Hepatocyte (in vitro differentiated cells): ENCODE measurements around the gene SORCS3. TPM values are rescaled to one million over a fixed set of nuclear protein-coding genes. Genes with fewer than 3 reads are reported as not detected.

Experiments used
- DNase-seq: peaks from one replicate; pipeline ENCODE4 v3.0.0-alpha.2; 2016; ENCODE audit warnings: low spot score
- H2AFZ ChIP-seq: fragments of 200-600 bp; sonication (generic); 2 replicates; pipeline ENCODE4 v1.6.0; 2016; ENCODE audit warnings: antibody characterized with exemption, mild to moderate bottlenecking
- H3K27ac ChIP-seq: fragments of 200-600 bp; sonication (generic); 2 replicates; pipeline ENCODE4 v1.5.1; 2016; ENCODE audit warnings: mild to moderate bottlenecking
- H3K27me3 ChIP-seq: fragments of 200-600 bp; sonication (generic); 2 replicates; pipeline ENCODE4 v1.6.1; 2016
- H3K36me3 ChIP-seq: fragments of 200-600 bp; sonication (generic); replicated peaks from 2 replicates; pipeline ENCODE4 v1.5.1; 2016; ENCODE audit warnings: low read depth; ENCODE audit not compliant: insufficient read depth
- H3K4me1 ChIP-seq: fragments of 200-600 bp; sonication (generic); 2 replicates; pipeline ENCODE4 v1.5.1; 2016; ENCODE audit warnings: mild to moderate bottlenecking, moderate library complexity; ENCODE audit not compliant: insufficient read depth
- H3K4me2 ChIP-seq: fragments of 200-600 bp; sonication (generic); 2 replicates; pipeline ENCODE4 v1.6.0; 2016
- H3K4me3 ChIP-seq: fragments of 200-600 bp; sonication (generic); 2 replicates; pipeline ENCODE4 v1.5.1; 2016; ENCODE audit warnings: mild to moderate bottlenecking
- H3K79me2 ChIP-seq: fragments of 200-600 bp; sonication (generic); 2 replicates; pipeline ENCODE4 v1.6.0; 2017; ENCODE audit warnings: mild to moderate bottlenecking
- H3K9me2 ChIP-seq: fragments of 200-600 bp; sonication (generic); replicated peaks from 2 replicates; pipeline ENCODE4 v1.6.0; 2017; ENCODE audit warnings: mild to moderate bottlenecking; ENCODE audit not compliant: insufficient read depth
- H3K9me3 ChIP-seq: fragments of 200-600 bp; sonication (generic); 2 replicates; pipeline ENCODE4 v1.5.1; 2016; ENCODE audit warnings: low read depth, mild to moderate bottlenecking
- H4K20me1 ChIP-seq: fragments of 200-600 bp; sonication (generic); 2 replicates; pipeline ENCODE4 v1.6.0; 2016; ENCODE audit warnings: mild to moderate bottlenecking; ENCODE audit not compliant: insufficient read depth, poor library complexity, severe bottlenecking
- EZH2 ChIP-seq: fragments of 200-600 bp; sonication (generic); IDR thresholded peaks from 2 replicates; pipeline ENCODE4 v1.6.1; 2016; ENCODE audit warnings: antibody characterized with exemption, mild to moderate bottlenecking, borderline replicate concordance
- EZH2phosphoT487 ChIP-seq: fragments of 200-600 bp; sonication (generic); IDR thresholded peaks from one replicate; pipeline ENCODE4 v1.6.1; 2018; ENCODE audit warnings: antibody characterized with exemption, mild to moderate bottlenecking, low read depth, moderate library complexity; ENCODE audit not compliant: unreplicated experiment, severe bottlenecking
- WGBS: methylation state at CpG from one replicate; pipeline ENCODE4 v1.1.6; 2016; ENCODE audit warnings: low lambda C conversion rate; ENCODE audit errors: missing lambda C conversion rate; 5-methylcytosine and 5-hydroxymethylcytosine counted together
- polyA plus RNA-seq: library from polyadenylated mRNA; unstranded; fragments of >200 nt; fragmentation: Nextera tagmentation; extraction: Ambion mirVana; gene quantifications from 2 replicates; pipeline ENCODE4 v1.2.1, GENCODE V29; 2016
- total RNA-seq: library from RNA; depleted of rRNA; stranded (reverse); fragments of >200 nt; gene quantifications from 2 replicates; pipeline ENCODE4 v1.2.3, GENCODE V29; 2014
- TF ChIP-seq, protein P1 (sequence below): fragments of 200-600 bp; sonication (generic); IDR thresholded peaks from 2 replicates; pipeline ENCODE4 v1.5.1; 2016; ENCODE audit warnings: antibody characterized with exemption, mild to moderate bottlenecking; ENCODE audit not compliant: poor library complexity

SORCS3 gene
- total and polyA plus RNA-seq, 2 experiments from 2014 or later: 0.59 to 0.80 TPM

GRCh38 chr10:104804880-104805279 lies 163.8 kb downstream of the SORCS3 start:
- H2AFZ ChIP-seq: no peak overlapping the region
- H3K4me2 ChIP-seq: no peak overlapping the region
- H4K20me1 ChIP-seq: no peaks in the 10 kb centered on the region
- 79% methylated on average over 1 of the region's 1 CpG for WGBS
- H3K4me1 ChIP-seq: no peaks in the 10 kb centered on the region
- H3K9me2 ChIP-seq: no peaks in the 10 kb centered on the region
- no peak for DNase-seq
- no peaks in the 10 kb centered on the region for H3K79me2 ChIP-seq
- H3K27ac ChIP-seq: no peak overlapping the region
- TF ChIP-seq, protein P1, sequence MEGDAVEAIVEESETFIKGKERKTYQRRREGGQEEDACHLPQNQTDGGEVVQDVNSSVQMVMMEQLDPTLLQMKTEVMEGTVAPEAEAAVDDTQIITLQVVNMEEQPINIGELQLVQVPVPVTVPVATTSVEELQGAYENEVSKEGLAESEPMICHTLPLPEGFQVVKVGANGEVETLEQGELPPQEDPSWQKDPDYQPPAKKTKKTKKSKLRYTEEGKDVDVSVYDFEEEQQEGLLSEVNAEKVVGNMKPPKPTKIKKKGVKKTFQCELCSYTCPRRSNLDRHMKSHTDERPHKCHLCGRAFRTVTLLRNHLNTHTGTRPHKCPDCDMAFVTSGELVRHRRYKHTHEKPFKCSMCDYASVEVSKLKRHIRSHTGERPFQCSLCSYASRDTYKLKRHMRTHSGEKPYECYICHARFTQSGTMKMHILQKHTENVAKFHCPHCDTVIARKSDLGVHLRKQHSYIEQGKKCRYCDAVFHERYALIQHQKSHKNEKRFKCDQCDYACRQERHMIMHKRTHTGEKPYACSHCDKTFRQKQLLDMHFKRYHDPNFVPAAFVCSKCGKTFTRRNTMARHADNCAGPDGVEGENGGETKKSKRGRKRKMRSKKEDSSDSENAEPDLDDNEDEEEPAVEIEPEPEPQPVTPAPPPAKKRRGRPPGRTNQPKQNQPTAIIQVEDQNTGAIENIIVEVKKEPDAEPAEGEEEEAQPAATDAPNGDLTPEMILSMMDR: no peak
- TF ChIP-seq EZH2phosphoT487 (no peak), EZH2 (no peak)
- H3K4me3 ChIP-seq: no peak overlapping the region
- no peaks in the 10 kb centered on the region for H3K36me3 ChIP-seq
- H3K9me3 ChIP-seq: no peaks in the 10 kb centered on the region
- H3K27me3 ChIP-seq: no peaks in the 10 kb centered on the region

GRCh38 chr10:104806801-104807200 lies 165.7 kb downstream of the SORCS3 start:
- Histone ChIP-seq H3K4me3 (no peak overlapping the region), H3K4me2 (no peak overlapping the region), H2AFZ (no peak overlapping the region), H3K36me3 (no peaks in the 10 kb centered on the region), H3K9me3 (no peaks in the 10 kb centered on the region), H4K20me1 (no peaks in the 10 kb centered on the region), H3K27ac (no peak overlapping the region), H3K4me1 (no peaks in the 10 kb centered on the region), H3K79me2 (no peaks in the 10 kb centered on the region), H3K9me2 (no peaks in the 10 kb centered on the region), H3K27me3 (no peaks in the 10 kb centered on the region)
- no peak for DNase-seq
- TF ChIP-seq, protein P1: no peak
- TF ChIP-seq EZH2: no peak
- no peak for TF ChIP-seq EZH2phosphoT487
- WGBS: 89% methylated on average over 2 of the region's 2 CpGs

- H3K79me2 ChIP-seq: no peaks in the 10 kb centered on the region
- TF ChIP-seq, protein P1: no peak
- TF ChIP-seq EZH2phosphoT487 (no peak), EZH2 (no peak)
- H4K20me1 ChIP-seq: no peaks in the 10 kb centered on the region
- H3K36me3 ChIP-seq: no peaks in the 10 kb centered on the region
- WGBS: 77% methylated on average over 7 of the region's 7 CpGs
- no peak for DNase-seq
- H3K27me3 ChIP-seq: no peaks in the 10 kb centered on the region
- no peaks in the 10 kb centered on the region for H3K9me3 ChIP-seq
- H3K27ac ChIP-seq: no peak overlapping the region
- no peak overlapping the region for H2AFZ ChIP-seq
- H3K4me3 ChIP-seq: no peak overlapping the region
- no peaks in the 10 kb centered on the region for H3K4me1 ChIP-seq
- no peaks in the 10 kb centered on the region for H3K9me2 ChIP-seq
- H3K4me2 ChIP-seq: no peak overlapping the region
Measured at GRCh38 chr10:104807581-104808310, 166.7 kb downstream of the SORCS3 start.
